GM12864 (cell line): ENCODE data around the gene WDR76.

Source experiments
- DNase-seq: peaks from one replicate; pipeline ENCODE4 v3.0.0-alpha.2; 2011; ENCODE audit warnings: low read depth
- H3K4me3 ChIP-seq: 2 replicates; pipeline ENCODE4 v1.5.1; 2011; ENCODE audit warnings: mild to moderate bottlenecking, low read depth, low read length, control low read depth
- CTCF ChIP-seq: IDR thresholded peaks from 2 replicates; pipeline ENCODE4 v1.5.1; 2011; ENCODE audit warnings: low read depth, mild to moderate bottlenecking, moderate library complexity, low read length, control low read depth, inconsistent platforms; ENCODE audit errors: missing control alignments

The WDR76 gene

GRCh38 chr15:43793647-43794046, 33.2 kb upstream of the WDR76 start:
- DNase-seq, result no peak
- TF ChIP-seq CTCF, result no peak
- peak overlapping the region; percentile 82 for H3K4me3 ChIP-seq

- no peak overlapping the region for H3K4me3 ChIP-seq
- DNase-seq, result no peak
- TF ChIP-seq CTCF, result no peak
Observed at GRCh38 chr15:43794269-43795037, 32.3 kb upstream of the WDR76 start.

GRCh38 chr15:43795197-43795596, 31.6 kb upstream of the WDR76 start:
- no peak for DNase-seq
- H3K4me3 ChIP-seq, result no peak overlapping the region
- TF ChIP-seq CTCF, result no peak

GRCh38 chr15:43795997-43796396, 30.8 kb upstream of the WDR76 start:
- no peak overlapping the region for H3K4me3 ChIP-seq
- DNase-seq, result no peak
- no peak for TF ChIP-seq CTCF

- no peak for DNase-seq
- H3K4me3 ChIP-seq, result no peak overlapping the region
- no peak for TF ChIP-seq CTCF
Observed at GRCh38 chr15:43796566-43796965, 30.2 kb upstream of the WDR76 start.

GRCh38 chr15:43799209-43799944, 27.4 kb upstream of the WDR76 start:
- H3K4me3 ChIP-seq, result no peak overlapping the region
- TF ChIP-seq CTCF, result no peak
- no peak for DNase-seq

GRCh38 chr15:43799945-43800285, 26.9 kb upstream of the WDR76 start, which contains the start of gene SERINC4:
Gene SERINC4 (minus strand): TSS chr15:43800220. CDS start chr15:43799986, 234 bp downstream.
- H3K4me3 ChIP-seq, result peak within 1 kb of the TSS; percentile 78
- no peak for DNase-seq
- no peak for TF ChIP-seq CTCF
